Stimulated activated CD8-positive, alpha-beta memory T cell treated with anti-CD3 and anti-CD28 coated beads, Interleukin-2, amount 100 ng/mL, for 48 hours (primary cell): ENCODE data around the gene SF3A1.
A peak's percentile ranks its signal among the peaks of the same experiment; 100 is the strongest.

Experiments used
- DNase-seq, 2 donors: peaks; one replicate each; pipeline ENCODE4 v3.0.0-alpha.2; 2020; ENCODE audit warnings: low read depth in 2 of 2

SF3A1 gene

DNA sequence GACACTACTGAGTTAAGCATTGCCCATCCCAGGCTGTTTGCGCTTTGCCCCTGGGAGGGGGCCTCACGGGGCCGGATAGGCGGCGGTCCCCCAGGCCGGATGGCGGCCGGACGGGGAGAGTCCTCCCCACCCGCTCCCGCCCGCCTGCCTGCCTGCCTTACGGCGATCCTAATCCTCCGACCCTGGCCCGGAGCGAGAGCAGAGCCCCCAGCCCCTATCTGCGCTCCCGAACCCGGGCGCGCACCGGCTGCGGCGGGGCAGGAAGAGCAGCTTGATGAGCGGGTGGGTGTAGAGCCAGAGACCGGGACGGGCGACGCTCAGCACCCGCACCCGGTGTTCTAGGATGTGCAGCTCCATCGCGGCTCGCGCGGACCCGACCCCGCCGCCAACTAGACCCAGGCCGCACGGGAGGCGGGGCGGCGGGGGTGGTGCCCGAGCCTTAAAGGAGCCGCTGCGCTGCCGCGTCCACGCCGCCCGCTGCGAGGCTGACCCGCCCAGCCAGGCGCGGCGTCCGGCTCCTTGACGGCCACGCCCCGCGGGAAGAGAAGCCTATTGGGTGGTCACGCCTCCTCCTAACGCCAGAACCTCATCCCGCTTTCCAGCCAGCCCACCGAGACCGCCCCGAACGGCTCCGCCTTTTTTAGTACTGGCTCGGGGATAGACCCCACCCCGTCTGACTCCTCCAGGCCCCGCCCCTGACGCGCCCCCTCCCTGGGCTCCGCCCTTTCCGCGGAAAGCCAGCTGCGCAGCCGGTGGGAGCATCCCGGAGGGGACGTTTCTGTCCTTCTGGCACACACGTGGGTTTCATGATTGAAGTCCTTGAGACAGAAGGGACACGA, 67.3 kb downstream of the SF3A1 start, which contains the start of gene CASTOR1:
TSS of gene CASTOR1 (minus strand) at position 365 of the 839 bp plus-strand sequence. CDS start at position 357, 8 bp downstream.
- DNase-seq, result peak; percentile 84 to 91

DNA sequence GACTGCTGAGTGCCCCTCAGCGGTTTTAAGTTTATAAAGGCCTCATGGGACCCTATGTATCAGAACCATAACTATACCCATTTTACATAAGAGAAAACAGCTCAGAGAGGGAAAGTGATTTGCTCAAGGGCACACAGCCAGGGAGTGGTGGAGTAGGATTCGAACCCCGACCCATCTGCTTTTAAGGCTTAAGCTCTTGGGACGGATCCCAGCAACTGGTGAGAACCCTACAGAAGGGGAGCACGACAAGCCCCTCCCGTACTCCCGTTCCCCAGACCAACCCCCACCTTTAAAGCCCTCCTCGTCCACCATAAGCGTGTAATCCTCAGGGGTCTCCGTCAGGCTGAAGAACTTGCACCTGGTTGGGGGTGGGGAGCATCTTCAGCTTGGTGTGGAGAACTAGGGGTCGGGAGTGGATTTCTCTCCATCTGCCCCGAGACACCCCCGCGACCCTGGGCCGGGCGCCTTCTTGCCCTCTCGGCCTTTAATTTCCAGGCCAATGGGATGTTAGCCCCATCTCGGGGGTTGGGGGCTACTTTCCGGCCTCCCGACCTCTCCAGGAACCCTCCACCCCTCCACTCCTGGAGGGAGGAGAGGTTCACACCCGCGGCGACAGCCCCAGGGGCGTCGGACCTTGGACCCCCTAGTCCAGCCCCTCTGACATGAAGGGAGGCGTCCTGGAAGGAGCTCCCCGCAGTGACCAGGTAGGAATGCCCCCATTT, 68.1 kb downstream of the SF3A1 start:
- no peak for DNase-seq

GRCh38 chr22:30287648-30288418, 68.9 kb downstream of the SF3A1 start:
- DNase-seq, result peak; percentile 77 to 84

DNA sequence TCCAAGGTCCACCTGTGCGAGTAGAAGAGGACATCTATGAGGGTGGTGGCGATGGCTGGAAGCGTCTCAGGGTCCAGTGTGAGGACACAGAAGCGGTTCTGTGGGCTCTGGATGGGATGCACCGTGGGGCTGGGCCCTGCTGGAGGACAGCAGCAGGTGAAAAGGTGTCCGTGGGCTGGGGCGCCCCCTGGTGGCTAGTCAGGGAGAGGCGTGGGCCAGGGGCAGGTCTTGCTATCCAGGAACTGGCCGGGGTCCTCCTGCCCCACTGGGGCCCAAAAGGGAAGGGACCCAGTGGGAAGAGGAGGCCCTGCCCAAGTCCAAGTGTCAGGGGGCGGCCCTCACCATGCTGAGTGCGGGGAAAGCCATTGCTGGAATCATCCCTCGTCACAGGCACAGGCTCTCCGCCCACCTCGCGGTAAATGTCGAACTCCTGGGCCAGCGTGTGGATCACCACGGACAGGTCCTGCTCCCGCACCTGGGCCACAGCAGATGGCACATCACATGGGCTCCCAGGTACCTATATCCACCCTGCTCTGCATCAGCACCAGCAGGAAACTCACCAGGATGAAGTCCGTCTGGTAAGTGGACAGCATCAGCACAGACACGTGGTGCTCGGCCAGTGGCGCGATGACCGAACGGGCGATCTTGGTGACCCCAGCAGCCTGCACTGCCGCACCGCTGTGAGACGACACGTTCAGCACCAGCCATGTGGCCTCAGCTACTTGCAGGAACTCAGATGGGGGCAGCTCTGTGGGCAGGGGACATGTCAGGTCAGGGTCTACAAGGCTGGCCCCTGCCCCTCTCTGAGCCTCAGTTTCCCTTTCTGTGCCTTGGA, 69.7 kb downstream of the SF3A1 start:
- DNase-seq, result peak; percentile 80 to 88

- DNase-seq, result no peak
Measured at GRCh38 chr22:30286331-30286730, 70.4 kb downstream of the SF3A1 start.

DNA sequence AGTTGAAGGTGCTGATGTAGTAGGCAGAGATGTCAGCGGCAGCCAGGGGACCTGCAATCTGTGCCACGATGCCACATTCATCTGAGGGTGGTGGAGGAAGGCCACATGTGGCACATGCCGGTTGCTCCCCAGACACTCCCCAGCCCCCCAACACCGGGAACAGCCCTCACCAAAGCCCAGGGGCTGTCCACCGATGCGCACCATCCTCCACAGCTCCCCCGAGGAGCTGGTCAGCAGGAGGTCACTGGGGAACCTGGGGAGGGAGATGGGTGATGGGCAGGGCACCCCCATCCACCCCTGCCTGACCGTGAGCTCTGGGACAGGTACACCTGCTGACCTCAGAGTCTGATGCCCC, 70.9 kb downstream of the SF3A1 start:
- no peak for DNase-seq

DNA sequence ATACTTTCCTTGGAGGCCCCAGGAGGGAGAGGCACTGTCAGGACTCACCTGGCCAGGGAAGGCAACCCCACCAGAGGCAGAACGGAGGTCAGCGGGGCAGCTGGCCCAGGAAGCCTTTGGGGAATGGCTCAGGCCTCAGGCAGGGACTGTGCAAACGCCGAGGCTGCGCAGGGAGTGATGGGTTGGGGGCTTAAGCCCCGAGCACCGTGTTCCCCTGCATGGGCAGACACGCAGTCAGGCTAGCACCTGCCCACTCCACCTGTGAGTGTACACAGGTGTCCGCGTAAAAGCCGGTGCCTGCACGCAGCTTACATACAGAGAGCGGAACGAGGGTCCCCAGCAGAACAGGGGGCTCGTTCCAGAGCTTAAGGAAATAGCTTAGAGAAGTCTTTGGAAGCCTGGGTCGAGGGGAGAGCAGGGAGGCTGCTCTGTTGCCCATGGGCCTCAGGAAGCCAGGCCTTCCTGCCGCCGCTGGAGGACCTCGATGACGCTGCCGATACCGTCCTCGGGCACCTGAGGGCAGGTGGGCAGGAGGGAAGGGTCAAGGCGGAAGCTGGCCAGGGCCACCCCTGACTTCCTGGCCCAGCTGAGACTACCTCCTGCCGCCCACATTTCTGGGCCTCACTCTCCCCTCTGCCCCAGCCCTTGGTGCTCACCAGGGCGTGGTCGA, 71.4 kb downstream of the SF3A1 start:
- DNase-seq, result no peak

DNA sequence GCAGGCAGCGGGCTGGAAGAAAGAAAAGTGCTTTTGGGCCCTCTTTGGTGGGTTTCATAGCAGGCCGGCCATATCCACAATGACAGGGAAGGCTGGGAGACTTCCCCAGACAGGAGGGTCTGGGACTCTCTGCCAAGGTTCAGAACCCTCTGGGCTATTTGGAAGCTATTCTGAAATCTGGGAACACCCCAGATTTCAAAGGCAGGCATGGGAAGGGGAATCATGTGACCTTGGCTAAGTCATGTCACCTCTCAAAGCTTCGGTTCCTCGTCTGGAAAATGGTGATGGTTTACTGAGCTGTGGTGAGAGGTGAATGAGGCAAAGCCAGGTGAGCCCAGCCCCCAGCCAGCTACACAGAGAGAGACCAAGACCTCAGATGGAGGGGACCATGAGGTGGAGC, 72.0 kb downstream of the SF3A1 start:
- DNase-seq, result no peak

DNA sequence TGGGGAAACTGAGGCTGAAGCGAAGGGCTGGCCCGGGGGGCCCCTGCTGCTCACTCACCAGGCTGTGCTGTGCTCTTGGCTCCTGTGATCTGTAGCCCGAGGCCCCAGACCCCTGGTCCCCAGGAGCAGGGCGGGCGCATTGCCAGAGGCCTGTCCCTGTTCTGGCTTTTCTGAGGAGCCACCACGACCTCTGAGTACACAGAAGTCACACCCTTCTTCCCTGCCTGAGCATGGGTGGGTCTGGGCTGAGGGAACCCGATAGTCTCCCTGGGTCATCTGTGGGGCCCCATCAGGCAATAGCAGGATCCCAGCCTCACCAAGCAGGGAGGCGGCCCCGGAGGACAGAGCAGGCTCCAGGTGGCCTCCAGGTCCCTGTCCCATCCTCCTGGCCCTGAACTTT, 72.5 kb downstream of the SF3A1 start:
- no peak for DNase-seq

DNA sequence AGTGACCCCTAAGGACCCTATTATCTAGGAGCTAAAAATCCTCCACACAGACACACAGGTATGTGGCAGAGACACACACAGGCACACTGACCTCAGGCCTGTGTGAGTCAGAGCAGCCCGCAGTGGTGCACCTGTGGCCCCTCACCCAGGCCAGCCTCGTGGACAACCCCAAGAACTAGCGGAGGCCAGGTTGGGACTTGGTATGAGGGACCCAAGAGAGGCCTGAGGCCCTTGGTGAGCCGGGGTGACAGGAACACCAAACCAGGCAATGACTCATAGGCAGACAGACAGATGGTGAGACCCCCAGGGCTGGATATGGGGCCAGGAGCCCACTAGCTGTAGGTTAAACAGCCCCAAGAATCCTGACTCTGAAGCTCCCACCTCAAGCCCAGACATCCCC, 73.4 kb downstream of the SF3A1 start:
- DNase-seq, result no peak

- DNase-seq, result no peak
Measured at GRCh38 chr22:30282616-30283046, 74.1 kb downstream of the SF3A1 start.
